ENCODE measurements around the gene RSF1. TPM values are rescaled to one million over a fixed set of nuclear protein-coding genes. Genes with fewer than 3 reads are reported as not detected.

RSF1 gene
- total and polyA plus RNA-seq, 7 donors: 2.7 to 34.8 (median 30.0) TPM

DNA sequence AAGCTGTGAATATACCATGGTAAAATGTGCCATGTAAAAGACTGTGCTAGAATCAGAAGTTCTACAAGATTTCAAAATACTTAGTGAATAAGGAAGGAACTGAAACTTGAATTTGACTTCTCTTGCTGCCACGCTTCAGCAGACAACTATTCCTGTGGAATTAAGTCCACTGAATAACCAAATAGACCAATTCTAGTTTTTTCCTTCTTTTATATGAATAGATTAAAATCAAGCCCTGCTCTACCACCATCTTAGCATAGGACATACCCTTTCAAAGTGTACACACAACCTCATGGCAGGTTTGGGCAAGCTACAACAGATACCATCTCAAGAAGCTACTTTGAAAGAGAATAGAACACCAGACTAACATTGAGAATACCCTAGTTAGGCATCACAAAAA lies 159.6 kb downstream of the RSF1 start:
- Histone ChIP-seq H3K4me3 (no peak overlapping the region), H3K9me3 (no peaks in the 10 kb centered on the region), H3K4me1 (no peaks in the 10 kb centered on the region), H3K27me3 (ENCODE audit: insufficient read depth in 3 of 3, low read length in 2 of 3) (no peaks in the 10 kb centered on the region), H3K27ac (no peak overlapping the region), H3K36me3 (ENCODE audit: insufficient read depth in 1 of 2, low read depth in 1 of 2) (peaks cover 0 to 17% of the 10 kb centered on the region in 2 donors)
- DNase-seq (no peak), ATAC-seq (no peak)
- TF ChIP-seq, protein P1, sequence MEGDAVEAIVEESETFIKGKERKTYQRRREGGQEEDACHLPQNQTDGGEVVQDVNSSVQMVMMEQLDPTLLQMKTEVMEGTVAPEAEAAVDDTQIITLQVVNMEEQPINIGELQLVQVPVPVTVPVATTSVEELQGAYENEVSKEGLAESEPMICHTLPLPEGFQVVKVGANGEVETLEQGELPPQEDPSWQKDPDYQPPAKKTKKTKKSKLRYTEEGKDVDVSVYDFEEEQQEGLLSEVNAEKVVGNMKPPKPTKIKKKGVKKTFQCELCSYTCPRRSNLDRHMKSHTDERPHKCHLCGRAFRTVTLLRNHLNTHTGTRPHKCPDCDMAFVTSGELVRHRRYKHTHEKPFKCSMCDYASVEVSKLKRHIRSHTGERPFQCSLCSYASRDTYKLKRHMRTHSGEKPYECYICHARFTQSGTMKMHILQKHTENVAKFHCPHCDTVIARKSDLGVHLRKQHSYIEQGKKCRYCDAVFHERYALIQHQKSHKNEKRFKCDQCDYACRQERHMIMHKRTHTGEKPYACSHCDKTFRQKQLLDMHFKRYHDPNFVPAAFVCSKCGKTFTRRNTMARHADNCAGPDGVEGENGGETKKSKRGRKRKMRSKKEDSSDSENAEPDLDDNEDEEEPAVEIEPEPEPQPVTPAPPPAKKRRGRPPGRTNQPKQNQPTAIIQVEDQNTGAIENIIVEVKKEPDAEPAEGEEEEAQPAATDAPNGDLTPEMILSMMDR (IDR thresholded peaks at IDR 0.05): no peak
- 84 to 94% (median 92%) methylated on average over 1 of the region's 1 CpG for WGBS, 3 donors
- intact Hi-C loops (cut with DNase I): no loop called here

DNA sequence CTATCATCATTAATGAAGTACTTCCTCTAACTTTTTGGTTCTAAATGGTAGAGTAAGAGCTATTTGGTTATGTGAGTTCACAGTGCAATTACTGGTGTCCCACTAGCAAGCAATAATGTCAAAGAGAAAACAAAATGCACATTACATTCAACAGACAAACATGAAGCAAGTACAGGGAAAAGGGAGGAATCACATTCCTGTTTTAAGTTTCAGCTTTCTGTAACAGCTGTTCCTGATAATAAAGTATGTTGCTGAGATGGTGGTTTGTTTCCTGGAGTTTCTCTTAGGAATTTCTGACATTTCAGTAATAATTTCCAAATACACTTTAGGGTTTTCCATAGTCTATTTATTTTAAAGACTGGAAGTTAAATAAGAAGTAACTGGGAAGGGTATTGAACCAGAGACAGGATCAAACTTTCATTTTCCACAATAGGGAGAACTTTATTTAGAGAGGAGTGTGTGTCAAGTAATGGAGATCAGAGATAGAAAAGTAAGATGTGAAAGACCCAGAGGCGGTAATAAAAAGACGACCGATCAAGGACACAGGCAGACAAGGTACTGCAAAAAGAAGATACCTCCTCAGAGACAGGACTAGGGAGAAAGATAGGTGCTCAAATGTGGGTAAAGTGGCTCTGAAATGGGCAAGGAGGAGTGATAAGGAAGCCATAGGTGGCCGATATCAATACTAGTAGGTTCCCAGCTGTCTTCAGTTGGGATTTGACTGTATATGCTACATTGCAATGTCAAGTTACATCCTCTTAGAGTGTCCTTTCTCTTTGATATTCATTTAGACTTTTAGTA lies 162.1 kb downstream of the RSF1 start:
- H3K27ac ChIP-seq: no peak overlapping the region
- intact Hi-C loops (cut with DNase I): no loop called here
- no peaks in the 10 kb centered on the region for H3K36me3 ChIP-seq (ENCODE audit: insufficient read depth in 1 of 2, low read depth in 1 of 2)
- no peak overlapping the region for H3K4me3 ChIP-seq
- no peak for ATAC-seq
- TF ChIP-seq, protein P1 (IDR thresholded peaks at IDR 0.05): no peak
- H3K4me1 ChIP-seq: no peaks in the 10 kb centered on the region
- no peaks in the 10 kb centered on the region for H3K9me3 ChIP-seq
- WGBS, 3 donors: 68 to 79% (median 77%) methylated on average over 4 of the region's 4 CpGs
- DNase-seq: no peak
- H3K27me3 ChIP-seq (ENCODE audit: insufficient read depth in 3 of 3, low read length in 2 of 3): no peaks in the 10 kb centered on the region

DNA sequence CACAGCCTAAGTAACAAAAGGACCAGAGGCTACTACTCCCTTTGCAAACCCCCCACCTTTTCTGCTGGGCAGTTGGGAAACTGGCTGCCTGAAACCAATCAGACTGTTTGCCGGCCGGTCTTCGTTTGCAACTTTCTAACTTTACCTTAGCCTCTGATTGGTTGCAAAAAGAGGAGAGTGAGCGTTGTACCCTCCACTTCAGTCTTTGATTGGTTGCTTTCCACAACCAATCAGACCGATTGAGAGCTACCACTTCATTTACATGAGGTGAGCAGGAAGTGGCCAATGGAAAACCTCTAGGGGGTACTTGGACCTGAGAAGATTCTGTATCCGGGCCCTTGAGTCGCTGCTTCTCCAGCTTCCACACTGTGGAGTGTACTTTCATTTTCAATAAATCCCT lies 164.2 kb downstream of the RSF1 start:
- TF ChIP-seq, protein P1 (IDR thresholded peaks at IDR 0.05): no peak
- Histone ChIP-seq H3K4me1 (no peaks in the 10 kb centered on the region), H3K9me3 (no peaks in the 10 kb centered on the region), H3K4me3 (no peak overlapping the region), H3K27ac (no peak overlapping the region), H3K27me3 (ENCODE audit: insufficient read depth in 3 of 3, low read length in 2 of 3) (no peaks in the 10 kb centered on the region), H3K36me3 (ENCODE audit: insufficient read depth in 1 of 2, low read depth in 1 of 2) (no peaks in the 10 kb centered on the region)
- 82 to 87% (median 87%) methylated on average over 7 of the region's 7 CpGs for WGBS, 3 donors
- DNase-seq: no peak
- intact Hi-C loops (cut with DNase I): no loop called here
- ATAC-seq: no peak

DNA sequence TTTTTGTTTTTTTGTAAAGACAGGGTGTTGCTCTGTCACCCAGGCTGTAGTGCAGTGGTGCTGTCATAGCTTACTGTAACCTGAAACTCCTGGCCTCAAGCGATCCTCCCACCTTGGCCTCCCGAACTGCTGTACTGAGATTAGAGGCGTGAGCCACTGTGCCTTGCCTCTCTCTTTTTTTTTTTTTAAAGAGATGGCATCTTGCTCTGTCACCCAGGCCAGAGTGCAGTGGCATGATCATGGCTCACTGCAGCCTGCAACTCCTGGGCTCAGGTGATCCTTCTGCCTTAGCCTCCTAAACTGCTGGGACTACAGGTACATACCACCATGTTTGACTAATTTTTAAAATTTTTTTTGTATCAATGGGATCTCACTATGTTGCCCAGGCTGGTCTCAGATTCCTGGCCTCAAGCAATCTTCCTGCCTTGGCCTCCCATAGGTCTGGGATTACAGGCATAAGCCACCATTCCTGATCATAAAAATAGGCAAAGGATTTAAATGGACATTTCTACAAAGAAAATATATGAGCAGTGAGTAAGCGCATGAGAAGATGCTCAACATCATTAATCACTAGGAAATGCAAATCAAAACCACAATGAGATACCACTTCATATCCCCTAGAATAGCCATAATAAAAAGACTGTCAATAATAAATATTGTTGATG lies 165.6 kb downstream of the RSF1 start:
- TF ChIP-seq, protein P1 (IDR thresholded peaks at IDR 0.05): no peak
- H3K4me3 ChIP-seq: no peak overlapping the region
- DNase-seq (no peak), ATAC-seq (no peak)
- no peaks in the 10 kb centered on the region for H3K4me1 ChIP-seq
- H3K27me3 ChIP-seq (ENCODE audit: insufficient read depth in 3 of 3, low read length in 2 of 3): no peaks in the 10 kb centered on the region
- H3K9me3 ChIP-seq: no peaks in the 10 kb centered on the region
- H3K27ac ChIP-seq: no peak overlapping the region
- intact Hi-C loops (cut with DNase I): no loop called here
- no peaks in the 10 kb centered on the region for H3K36me3 ChIP-seq (ENCODE audit: insufficient read depth in 1 of 2, low read depth in 1 of 2)
- WGBS, 3 donors: 77 to 84% (median 78%) methylated on average over 4 of the region's 4 CpGs
